ENCODE measurements around the gene PPP1R1C. TPM values are rescaled to one million over a fixed set of nuclear protein-coding genes. Genes with fewer than 3 reads are reported as not detected.
A peak's percentile ranks its signal among the peaks of the same experiment; 100 is the strongest.

PPP1R1C gene
- total RNA-seq, 1 donor from 2014 or later: 1.7 TPM

DNA sequence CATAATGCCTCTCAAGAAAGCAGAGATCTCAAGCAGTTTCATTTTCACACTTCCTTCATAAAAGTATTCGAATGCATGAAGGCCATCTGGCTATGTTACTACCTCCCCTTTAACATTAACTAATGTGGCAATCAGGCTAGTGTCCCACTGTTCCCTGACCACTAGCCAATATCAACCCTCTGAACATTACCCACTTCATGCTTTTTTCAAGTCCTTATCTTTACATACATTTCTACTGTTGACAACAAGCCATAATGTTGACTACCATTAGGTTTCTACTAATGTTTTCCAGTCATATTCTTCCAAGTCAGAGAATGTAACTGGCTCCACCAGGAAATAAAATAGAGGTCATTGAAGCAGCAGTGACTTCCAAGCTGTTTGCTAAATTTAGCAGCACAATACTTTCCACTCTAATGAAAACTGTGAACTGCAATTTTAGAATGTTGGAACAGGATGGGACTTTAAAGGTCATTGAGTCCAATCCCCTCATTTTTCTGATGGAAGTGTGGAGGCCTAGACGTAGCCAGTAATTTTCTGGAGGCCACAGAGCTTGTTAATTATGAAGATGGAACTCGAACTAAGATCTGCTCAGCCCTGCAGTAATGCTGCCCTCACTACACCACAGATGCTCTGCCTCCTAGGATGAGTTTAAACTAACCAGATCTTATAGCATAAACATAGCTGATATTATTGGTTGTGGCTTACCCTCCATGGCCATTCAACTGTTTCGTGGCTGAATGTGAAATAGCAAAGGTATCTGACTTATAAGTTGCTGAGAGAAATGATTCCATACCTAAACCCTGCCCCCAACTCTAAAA is 630 bp upstream of the PPP1R1C start:
- peak overlapping the region; percentile 4 for H3K27ac Mint-ChIP-seq (ENCODE audit: unreplicated experiment)
- H3K9me3 Mint-ChIP-seq: peaks cover 3% of the 10 kb centered on the region
- H3K27me3 Mint-ChIP-seq (ENCODE audit: low read depth): no peaks in the 10 kb centered on the region
- no peak overlapping the region for H3K4me3 Mint-ChIP-seq
- peaks cover 31% of the 10 kb centered on the region for H3K4me1 Mint-ChIP-seq
- DNase-seq (ENCODE audit: low read depth, low spot score): no peak
- TF ChIP-seq, protein P1, sequence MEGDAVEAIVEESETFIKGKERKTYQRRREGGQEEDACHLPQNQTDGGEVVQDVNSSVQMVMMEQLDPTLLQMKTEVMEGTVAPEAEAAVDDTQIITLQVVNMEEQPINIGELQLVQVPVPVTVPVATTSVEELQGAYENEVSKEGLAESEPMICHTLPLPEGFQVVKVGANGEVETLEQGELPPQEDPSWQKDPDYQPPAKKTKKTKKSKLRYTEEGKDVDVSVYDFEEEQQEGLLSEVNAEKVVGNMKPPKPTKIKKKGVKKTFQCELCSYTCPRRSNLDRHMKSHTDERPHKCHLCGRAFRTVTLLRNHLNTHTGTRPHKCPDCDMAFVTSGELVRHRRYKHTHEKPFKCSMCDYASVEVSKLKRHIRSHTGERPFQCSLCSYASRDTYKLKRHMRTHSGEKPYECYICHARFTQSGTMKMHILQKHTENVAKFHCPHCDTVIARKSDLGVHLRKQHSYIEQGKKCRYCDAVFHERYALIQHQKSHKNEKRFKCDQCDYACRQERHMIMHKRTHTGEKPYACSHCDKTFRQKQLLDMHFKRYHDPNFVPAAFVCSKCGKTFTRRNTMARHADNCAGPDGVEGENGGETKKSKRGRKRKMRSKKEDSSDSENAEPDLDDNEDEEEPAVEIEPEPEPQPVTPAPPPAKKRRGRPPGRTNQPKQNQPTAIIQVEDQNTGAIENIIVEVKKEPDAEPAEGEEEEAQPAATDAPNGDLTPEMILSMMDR (conservative IDR thresholded peaks at IDR 0.05): no peak
- no peaks in the 10 kb centered on the region for H3K36me3 Mint-ChIP-seq (ENCODE audit: low read depth)

DNA sequence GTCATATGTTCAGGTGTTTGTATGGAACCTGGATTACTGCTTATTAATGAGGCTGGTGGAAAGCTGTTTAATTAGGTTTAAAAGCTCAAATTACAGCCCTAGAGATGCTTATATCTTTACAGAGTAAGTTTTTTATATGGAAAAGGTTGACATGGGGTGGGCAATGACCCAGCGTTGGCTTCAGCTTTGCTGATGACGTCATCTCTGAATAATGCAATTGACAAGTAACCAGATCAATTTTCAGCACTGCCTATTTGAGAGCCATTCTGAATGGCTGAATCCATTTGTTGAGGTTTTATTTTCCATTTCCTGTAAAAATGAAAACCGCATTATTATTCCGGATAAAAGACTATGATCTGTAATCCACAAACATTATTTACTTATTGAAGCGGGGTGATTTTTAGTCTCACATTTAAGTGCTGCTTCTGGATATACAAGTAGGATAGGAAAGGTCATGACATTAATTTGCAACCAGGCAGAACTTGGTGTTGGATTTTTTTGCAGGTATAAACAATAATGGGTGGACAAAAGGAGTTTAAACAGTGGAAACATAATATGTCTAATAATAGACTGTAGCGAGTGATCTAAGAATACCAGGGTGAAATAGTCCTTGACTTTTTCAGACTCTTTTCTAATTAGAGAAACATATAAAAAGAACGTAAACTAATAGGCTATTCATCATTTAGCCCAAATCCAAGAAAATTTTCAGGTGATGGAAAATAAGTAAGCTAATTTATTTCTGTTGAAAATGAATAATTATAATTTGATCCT is 2.7 kb downstream of the PPP1R1C start:
- Mint-ChIP-seq H3K27ac (ENCODE audit: unreplicated experiment) (no peak overlapping the region), H3K27me3 (ENCODE audit: low read depth) (no peaks in the 10 kb centered on the region), H3K4me3 (no peak overlapping the region), H3K4me1 (peaks cover 39% of the 10 kb centered on the region), H3K9me3 (no peaks in the 10 kb centered on the region), H3K36me3 (ENCODE audit: low read depth) (no peaks in the 10 kb centered on the region)
- DNase-seq (ENCODE audit: low read depth, low spot score): no peak
- TF ChIP-seq, protein P1 (conservative IDR thresholded peaks at IDR 0.05): no peak

DNA sequence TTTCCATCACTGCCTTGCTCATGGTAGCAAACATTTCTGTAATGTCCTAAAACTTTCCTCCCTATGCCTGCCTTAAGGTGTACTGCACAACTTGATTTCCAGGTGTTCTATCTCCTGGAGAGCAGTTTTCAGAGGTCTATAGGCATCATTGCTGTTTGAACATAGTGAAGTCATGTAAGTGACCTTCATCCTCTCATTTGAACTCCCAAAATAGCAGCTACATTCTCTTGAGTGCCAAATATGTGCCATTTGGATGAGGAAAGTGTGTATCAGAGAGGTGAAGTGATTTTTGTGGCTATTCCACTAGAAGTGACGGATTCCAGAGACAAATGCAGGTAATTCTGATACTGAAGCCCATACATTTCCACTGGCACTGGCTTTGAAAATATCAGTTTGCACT is 3.4 kb downstream of the PPP1R1C start:
- DNase-seq (ENCODE audit: low read depth, low spot score): no peak
- no peak overlapping the region for H3K4me3 Mint-ChIP-seq
- TF ChIP-seq, protein P1 (conservative IDR thresholded peaks at IDR 0.05): no peak
- H3K27ac Mint-ChIP-seq (ENCODE audit: unreplicated experiment): no peak overlapping the region
- no peaks in the 10 kb centered on the region for H3K27me3 Mint-ChIP-seq (ENCODE audit: low read depth)
- H3K9me3 Mint-ChIP-seq: no peaks in the 10 kb centered on the region
- peaks cover 39% of the 10 kb centered on the region for H3K4me1 Mint-ChIP-seq
- H3K36me3 Mint-ChIP-seq (ENCODE audit: low read depth): no peaks in the 10 kb centered on the region

DNA sequence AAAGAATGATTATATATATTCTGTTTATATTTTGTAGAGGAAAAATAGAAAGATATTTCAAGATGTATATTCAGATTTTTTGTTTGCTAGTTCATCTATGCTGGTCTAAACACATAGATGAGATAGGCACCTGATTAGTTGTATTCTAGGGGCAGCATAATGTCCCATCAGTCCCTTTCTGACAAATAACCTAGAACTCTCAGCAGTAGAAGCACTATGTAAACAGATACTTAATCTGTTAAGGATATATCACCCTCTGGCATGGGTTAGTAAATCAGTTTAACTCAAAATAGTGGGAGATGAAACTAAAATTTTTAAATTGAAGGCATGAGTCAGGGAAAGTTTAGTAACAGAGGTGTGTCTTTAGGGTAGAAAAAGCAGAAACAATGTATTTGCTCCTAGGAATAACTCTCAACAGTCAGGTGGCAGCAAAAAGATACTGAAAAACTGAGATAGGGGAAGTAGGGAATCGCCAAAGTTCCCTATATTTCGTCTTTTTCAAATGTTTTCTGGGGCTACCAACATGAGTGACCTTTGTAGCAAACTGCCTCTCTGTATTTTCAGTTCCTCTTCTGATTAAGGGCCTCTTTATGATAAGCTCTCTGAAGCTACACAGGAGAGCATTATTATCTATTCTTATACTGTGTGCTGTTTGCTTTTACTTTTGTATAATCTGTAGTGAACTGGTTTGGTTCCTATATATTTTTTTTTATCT is 5.7 kb downstream of the PPP1R1C start:
- no peak for DNase-seq (ENCODE audit: low read depth, low spot score)
- no peaks in the 10 kb centered on the region for H3K9me3 Mint-ChIP-seq
- TF ChIP-seq, protein P1 (conservative IDR thresholded peaks at IDR 0.05): no peak
- H3K36me3 Mint-ChIP-seq (ENCODE audit: low read depth): no peaks in the 10 kb centered on the region
- H3K4me1 Mint-ChIP-seq: peaks cover 21% of the 10 kb centered on the region
- no peaks in the 10 kb centered on the region for H3K27me3 Mint-ChIP-seq (ENCODE audit: low read depth)
- H3K27ac Mint-ChIP-seq (ENCODE audit: unreplicated experiment): no peak overlapping the region
- H3K4me3 Mint-ChIP-seq: no peak overlapping the region

DNA sequence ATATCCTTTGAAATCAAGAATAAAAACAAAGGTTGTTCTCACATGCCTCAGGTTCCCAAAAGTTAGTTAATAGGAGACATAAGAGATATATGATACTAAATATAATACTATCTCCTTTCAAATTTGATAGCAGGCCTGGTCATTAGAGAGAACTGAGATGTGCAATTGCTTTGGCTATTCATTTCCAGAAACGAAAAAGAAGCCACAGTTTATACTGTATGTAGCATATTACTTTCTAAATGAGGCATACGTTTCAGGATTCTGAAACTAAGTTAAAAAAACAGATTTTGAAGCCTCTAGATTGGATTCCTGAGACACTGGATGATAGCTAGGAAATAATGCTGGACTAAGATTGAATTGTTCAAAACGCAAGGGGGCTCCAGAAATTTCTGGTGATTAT is 7.1 kb downstream of the PPP1R1C start:
- Mint-ChIP-seq H3K27me3 (ENCODE audit: low read depth) (no peaks in the 10 kb centered on the region), H3K9me3 (no peaks in the 10 kb centered on the region), H3K27ac (ENCODE audit: unreplicated experiment) (no peak overlapping the region), H3K4me3 (no peak overlapping the region), H3K36me3 (ENCODE audit: low read depth) (no peaks in the 10 kb centered on the region), H3K4me1 (peaks cover 16% of the 10 kb centered on the region)
- no peak for DNase-seq (ENCODE audit: low read depth, low spot score)
- TF ChIP-seq, protein P1 (conservative IDR thresholded peaks at IDR 0.05): no peak
